Muscle of leg (tissue), 11 donors: Measurements from ENCODE around the gene IDI2. TPM values are rescaled to one million over a fixed set of nuclear protein-coding genes. Genes with fewer than 3 reads are reported as not detected.

Source experiments
- DNase-seq: peaks from one replicate; pipeline ENCODE4 v3.0.0; 2013
- H3K27ac ChIP-seq: one replicate; pipeline ENCODE4 v1.5.1; 2013; ENCODE audit warnings: mild to moderate bottlenecking, low read length, control low read depth
- H3K27me3 ChIP-seq: one replicate; pipeline ENCODE4 v1.6.1; 2013; ENCODE audit warnings: low read length; ENCODE audit not compliant: control insufficient read depth, insufficient read depth
- H3K36me3 ChIP-seq: one replicate; pipeline ENCODE4 v1.6.1; 2013; ENCODE audit warnings: low read length; ENCODE audit not compliant: control insufficient read depth, insufficient read depth
- H3K4me1 ChIP-seq: one replicate; pipeline ENCODE4 v1.6.1; 2013; ENCODE audit warnings: low read length; ENCODE audit not compliant: control insufficient read depth, insufficient read depth
- H3K4me3 ChIP-seq: one replicate; pipeline ENCODE4 v1.5.1; 2013; ENCODE audit warnings: low read length, control low read depth
- H3K9me3 ChIP-seq: replicated peaks from 2 replicates; pipeline ENCODE4 v1.6.1; 2013; ENCODE audit warnings: low read depth, low read length; ENCODE audit not compliant: control insufficient read depth
- WGBS: methylation state at CpG from one replicate; pipeline ENCODE4 v1.1.5; 2013; ENCODE audit warnings: missing lambda C conversion rate; ENCODE audit not compliant: insufficient coverage; 5-methylcytosine and 5-hydroxymethylcytosine counted together
- polyA plus RNA-seq, 8 donors: library from polyadenylated mRNA; unstranded; fragments of 120-200 nt; gene quantifications; one replicate each; pipeline versions ENCODE4 v1.2.1 to v1.2.3, GENCODE V29; 2013; ENCODE audit warnings: inconsistent platforms in 1 of 8, low replicate concordance in 1 of 8; ENCODE audit not compliant: insufficient read length in 8 of 8, insufficient read depth in 1 of 8
- total RNA-seq: library from RNA; stranded (reverse); fragments of 120-200 nt; gene quantifications from one replicate; pipeline ENCODE4 v1.2.4, GENCODE V29; 2013

The IDI2 gene
- total and polyA plus RNA-seq, 9 donors: 0.11 to 0.15 (median 0.11) TPM; not detected in 6

DNA sequence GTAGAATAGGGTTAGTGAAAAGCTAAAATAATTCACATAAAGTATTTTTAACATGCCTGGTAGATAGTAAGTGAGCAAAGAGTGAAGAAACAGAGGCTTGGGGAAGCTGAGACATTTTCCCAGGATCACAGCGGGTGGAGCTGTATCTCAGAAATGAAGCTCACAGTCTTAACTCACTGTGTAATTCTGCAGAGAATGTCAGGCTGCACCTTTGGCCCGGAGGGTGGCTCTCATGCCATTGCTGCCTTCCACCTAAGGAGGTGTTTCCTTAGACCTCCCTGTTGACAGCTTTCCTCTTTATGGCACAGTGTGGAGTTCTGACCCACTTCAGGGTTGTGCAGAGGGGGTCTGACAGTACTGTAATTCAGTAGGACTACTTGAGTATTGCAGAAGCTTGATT lies 40.3 kb downstream of the IDI2 start:
- H3K36me3 ChIP-seq: no peaks in the 10 kb centered on the region
- H3K9me3 ChIP-seq: peaks cover 9% of the 10 kb centered on the region
- H3K27ac ChIP-seq: no peak overlapping the region
- peaks cover 15% of the 10 kb centered on the region for H3K4me1 ChIP-seq
- H3K27me3 ChIP-seq: no peaks in the 10 kb centered on the region
- H3K4me3 ChIP-seq: no peak overlapping the region
- WGBS: 93% methylated on average over 2 of the region's 2 CpGs
- no peak for DNase-seq

DNA sequence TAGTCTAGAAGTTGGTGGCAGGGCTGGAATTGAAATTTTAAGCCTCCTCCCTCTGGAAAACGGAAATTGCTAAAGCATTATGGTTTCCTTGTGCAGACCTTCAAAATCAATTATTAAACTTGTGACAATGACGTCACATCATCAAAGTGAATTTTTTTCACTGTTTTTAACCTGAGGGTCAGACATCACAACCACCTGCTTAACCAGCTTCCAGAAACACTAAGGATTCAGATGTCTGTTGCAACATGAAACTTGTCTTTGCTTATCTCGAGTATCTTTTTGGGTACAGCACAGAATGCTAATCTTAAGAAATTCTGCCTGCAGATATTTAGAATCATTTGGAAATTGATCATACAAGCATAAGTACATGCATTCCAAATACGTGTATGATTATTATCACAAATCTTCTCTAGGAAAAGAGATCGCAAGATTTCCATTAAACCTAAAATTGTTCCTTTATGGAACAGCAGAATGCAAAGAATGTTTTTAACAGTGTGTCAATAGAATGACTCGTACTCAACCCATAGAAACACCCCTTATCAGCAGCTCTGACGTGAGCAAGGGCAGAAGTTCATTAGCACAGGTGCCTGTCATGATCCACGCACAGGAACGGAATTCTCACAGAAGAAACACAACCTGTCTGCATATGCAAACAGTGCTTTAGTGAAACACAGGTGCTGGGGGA lies 41.5 kb downstream of the IDI2 start:
- Histone ChIP-seq H3K4me3 (no peak overlapping the region), H3K4me1 (peaks cover 8% of the 10 kb centered on the region), H3K27ac (no peak overlapping the region), H3K9me3 (peaks cover 19% of the 10 kb centered on the region), H3K27me3 (no peaks in the 10 kb centered on the region), H3K36me3 (no peaks in the 10 kb centered on the region)
- 87% methylated on average over 4 of the region's 9 CpGs for WGBS
- no peak for DNase-seq

GRCh38 chr10:983401-983800 lies 42.3 kb downstream of the IDI2 start:
- Histone ChIP-seq H3K27ac (no peak overlapping the region), H3K9me3 (peaks cover 23% of the 10 kb centered on the region), H3K4me3 (no peak overlapping the region), H3K4me1 (peaks cover 6% of the 10 kb centered on the region), H3K27me3 (no peaks in the 10 kb centered on the region), H3K36me3 (no peaks in the 10 kb centered on the region)
- DNase-seq: no peak
- WGBS: 86% methylated on average over 2 of the region's 6 CpGs

DNA sequence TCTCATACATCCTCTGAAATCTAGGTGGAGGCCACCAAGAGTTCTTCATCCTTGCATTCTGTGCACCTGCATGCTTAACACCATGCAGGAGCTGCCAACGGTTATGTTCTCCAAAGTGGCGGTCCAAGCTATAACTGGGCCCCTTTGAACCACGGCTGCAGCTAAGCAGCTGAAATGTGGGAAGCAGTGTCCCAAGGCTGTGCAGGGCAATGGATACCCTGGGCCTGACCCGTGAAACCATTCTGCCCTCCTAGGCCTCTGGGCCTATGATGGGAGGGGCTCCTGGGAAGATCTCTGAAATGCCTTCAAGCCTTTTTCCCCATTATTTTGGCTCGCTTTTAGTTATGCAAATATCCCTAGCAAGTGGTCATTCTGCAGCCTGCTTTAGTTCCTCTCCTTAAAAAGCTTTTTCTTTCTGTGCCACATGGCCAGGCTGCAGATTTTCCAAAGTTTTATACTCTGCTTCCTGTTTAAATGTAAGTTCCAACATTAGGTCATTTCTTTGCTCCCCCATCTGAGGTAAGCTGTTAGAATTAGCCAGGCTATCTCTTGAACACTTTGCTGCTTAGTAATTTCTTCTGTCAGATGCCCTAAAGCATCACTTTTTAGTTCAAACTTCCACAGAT lies 45.1 kb downstream of the IDI2 start:
- Histone ChIP-seq H3K27me3 (no peaks in the 10 kb centered on the region), H3K9me3 (peaks cover 29% of the 10 kb centered on the region)
- 93% methylated on average over 5 of the region's 5 CpGs for WGBS

GRCh38 chr10:978826-979421 lies 46.7 kb downstream of the IDI2 start:
- Histone ChIP-seq H3K27ac (no peak overlapping the region), H3K4me3 (no peak overlapping the region), H3K4me1 (no peaks in the 10 kb centered on the region), H3K27me3 (no peaks in the 10 kb centered on the region), H3K36me3 (peaks cover 5% of the 10 kb centered on the region), H3K9me3 (peaks cover 29% of the 10 kb centered on the region)
- WGBS: 100% methylated on average over 2 of the region's 2 CpGs
- no peak for DNase-seq

More for the DNA sequence above, 45.1 kb downstream of the IDI2 start:
- DNase-seq: no peak
- Histone ChIP-seq H3K27ac (no peak overlapping the region), H3K4me3 (no peak overlapping the region), H3K4me1 (no peaks in the 10 kb centered on the region), H3K36me3 (peaks cover 5% of the 10 kb centered on the region)

GRCh38 chr10:976316-976715 lies 49.3 kb downstream of the IDI2 start:
- no peak for DNase-seq
- Histone ChIP-seq H3K27ac (no peak overlapping the region), H3K9me3 (peaks cover 29% of the 10 kb centered on the region), H3K4me1 (peaks cover 4% of the 10 kb centered on the region), H3K36me3 (peaks cover 5% of the 10 kb centered on the region), H3K27me3 (no peaks in the 10 kb centered on the region), H3K4me3 (no peak overlapping the region)
- 97% methylated on average over 21 of the region's 22 CpGs for WGBS

GRCh38 chr10:974785-975074 lies 50.9 kb downstream of the IDI2 start:
- Histone ChIP-seq H3K9me3 (peaks cover 14% of the 10 kb centered on the region), H3K4me3 (no peak overlapping the region), H3K27ac (no peak overlapping the region), H3K36me3 (peaks cover 5% of the 10 kb centered on the region), H3K27me3 (peaks cover under 1% of the 10 kb centered on the region), H3K4me1 (peaks cover 8% of the 10 kb centered on the region)
- DNase-seq: no peak
- WGBS: 79% methylated on average over 2 of the region's 5 CpGs

DNA sequence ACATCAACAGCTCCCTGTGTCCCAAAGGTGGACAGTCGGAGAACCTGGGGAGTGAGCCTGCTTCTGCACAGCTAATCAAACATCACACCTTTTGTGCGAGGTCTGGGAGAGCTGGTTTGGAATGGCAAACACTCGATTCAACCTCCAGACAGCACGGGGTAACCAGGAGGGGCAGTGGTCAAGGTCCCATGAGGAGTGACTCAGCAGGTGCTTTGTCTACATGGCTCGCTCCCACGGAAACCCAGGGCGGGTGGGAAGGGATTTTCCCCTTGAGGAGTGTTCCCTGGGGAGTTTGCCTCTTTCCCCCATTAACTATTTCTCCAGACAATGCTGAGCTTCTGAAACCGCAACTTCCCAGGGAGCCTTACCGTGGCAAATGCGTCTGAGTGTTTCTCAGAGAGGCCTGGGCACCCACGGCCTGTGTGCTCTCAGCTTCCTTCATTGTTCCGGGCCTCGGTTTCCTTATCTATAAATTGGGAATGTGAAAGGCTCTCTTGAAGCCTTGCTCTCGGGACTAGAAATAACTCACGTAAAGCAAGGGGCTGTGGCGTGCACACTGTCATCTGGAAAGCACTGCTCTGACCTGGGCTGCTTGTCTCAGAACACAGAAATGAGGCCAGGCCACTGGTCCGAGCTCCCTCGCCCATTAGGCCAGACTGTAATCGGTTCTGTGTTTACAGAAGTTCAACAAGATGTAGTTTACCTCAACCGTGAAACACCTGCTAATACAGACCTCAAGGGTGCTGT lies 51.4 kb downstream of the IDI2 start:
- H3K36me3 ChIP-seq: peaks cover 5% of the 10 kb centered on the region
- 82% methylated on average over 12 of the region's 20 CpGs for WGBS

DNA sequence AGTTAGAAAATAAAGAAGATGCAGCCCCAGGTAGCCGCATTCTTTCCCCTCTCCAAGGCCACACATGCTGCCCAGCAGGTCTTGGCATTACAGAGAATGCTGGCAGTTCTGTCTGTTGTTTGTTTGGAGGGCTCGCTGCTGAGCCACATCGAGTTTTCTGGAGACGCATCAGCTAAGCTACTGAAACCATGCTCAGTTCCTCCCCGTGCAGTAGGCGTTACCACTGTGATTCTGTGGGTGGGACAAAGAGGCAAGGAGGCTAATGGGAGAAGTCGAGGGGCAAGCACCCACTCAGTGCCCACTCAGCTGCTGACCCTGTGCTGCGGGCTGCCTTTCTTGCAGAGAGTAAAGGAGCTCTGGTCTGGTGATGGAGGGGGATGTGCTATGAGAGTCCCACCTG lies 52.9 kb downstream of the IDI2 start:
- 72% methylated on average over 8 of the region's 8 CpGs for WGBS
- peaks cover 5% of the 10 kb centered on the region for H3K36me3 ChIP-seq
- no peak overlapping the region for H3K4me3 ChIP-seq
- H3K27me3 ChIP-seq: peaks cover 4% of the 10 kb centered on the region
- H3K9me3 ChIP-seq: peaks cover 5% of the 10 kb centered on the region
- no peak overlapping the region for H3K27ac ChIP-seq
- no peak for DNase-seq
- H3K4me1 ChIP-seq: peaks cover 8% of the 10 kb centered on the region

More for the DNA sequence above, 51.4 kb downstream of the IDI2 start:
- Histone ChIP-seq H3K27ac (no peak overlapping the region), H3K4me3 (no peak overlapping the region), H3K4me1 (peaks cover 8% of the 10 kb centered on the region), H3K27me3 (peaks cover 4% of the 10 kb centered on the region), H3K9me3 (peaks cover 11% of the 10 kb centered on the region)
- no peak for DNase-seq

GRCh38 chr10:971613-972012 lies 54.0 kb downstream of the IDI2 start:
- Histone ChIP-seq H3K27me3 (peaks cover 4% of the 10 kb centered on the region), H3K9me3 (no peaks in the 10 kb centered on the region), H3K36me3 (peaks cover 3% of the 10 kb centered on the region), H3K27ac (peak overlapping the region; percentile 25), H3K4me1 (peaks cover 8% of the 10 kb centered on the region), H3K4me3 (no peak overlapping the region)
- DNase-seq: peak; percentile 18
- 81% methylated on average over 9 of the region's 12 CpGs for WGBS
